ENCODE measurements around the gene RYR2. TPM values are rescaled to one million over a fixed set of nuclear protein-coding genes. Genes with fewer than 3 reads are reported as not detected.

The RYR2 gene
- total and polyA plus RNA-seq, 2 of the 8 experiments (the other 6 are each of a cell fraction or from before 2014, with no cell fraction given): 1.3 to 4.4 TPM

DNA sequence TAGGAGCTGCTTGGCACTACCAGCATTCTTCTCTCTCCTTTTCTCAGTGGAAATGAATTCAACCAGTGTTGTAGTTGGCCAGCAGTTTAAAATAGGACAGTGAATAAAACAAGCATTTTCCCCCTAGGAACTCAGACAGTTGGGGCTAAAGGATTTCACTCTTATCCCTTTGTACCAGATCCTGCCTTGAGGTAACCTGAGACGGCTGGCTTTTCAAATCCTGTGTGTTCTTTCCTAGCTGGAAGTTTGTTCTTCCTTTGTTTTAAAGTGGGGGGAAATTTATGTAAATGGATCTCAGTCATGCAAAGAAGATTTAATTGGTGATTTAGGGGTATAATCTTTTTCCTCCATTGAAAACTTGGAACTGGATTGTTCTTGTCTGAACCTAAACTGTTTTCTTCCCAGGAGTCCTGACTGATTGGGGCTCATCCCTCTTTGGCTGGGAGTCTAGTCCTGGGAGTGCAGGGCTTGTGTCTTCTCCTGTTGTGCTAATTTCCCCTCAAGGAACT lies 825.5 kb downstream of the RYR2 start (continued):
- TF ChIP-seq TCF12 (IDR thresholded peaks at IDR 0.05; ENCODE audit: low read depth, low read length): no peak
- TF ChIP-seq GABPA (IDR thresholded peaks at IDR 0.05; ENCODE audit: borderline replicate concordance, insufficient read depth, low read length): no peak
- TF ChIP-seq KDM4A (IDR thresholded peaks at IDR 0.05; ENCODE audit: low read depth, low read length, severe bottlenecking): no peak
- TF ChIP-seq CREB1 (IDR thresholded peaks at IDR 0.05): no peak
- TF ChIP-seq RAD21 (IDR thresholded peaks at IDR 0.05 in 1 of 2, conservative IDR thresholded peaks at IDR 0.05 in 1 of 2; ENCODE audit: low read depth in 2 of 2, low read length in 2 of 2): no peak
